ENCODE results near the gene OSBPL8.

GRCh38 chr12:76360316-76360715 is 199.3 kb downstream of the OSBPL8 start:
- TF ChIP-seq CTCF (IDR thresholded peaks at IDR 0.05) (no peak), POLR2A (IDR thresholded peaks at IDR 0.05) (no peak), POLR2AphosphoS5 (IDR thresholded peaks at IDR 0.05) (no peak), EP300 (IDR thresholded peaks at IDR 0.05) (no peak)

Measured in sigmoid colon (tissue), 4 donors.